ENCODE data around the gene APOL5.

The APOL5 gene

GRCh38 chr22:35708917-35709316 lies 8.8 kb upstream of the APOL5 start:
- H3K9me3 ChIP-seq (ENCODE audit: control insufficient read depth in 2 of 2, low read length in 2 of 2), result peaks cover 0 to 4% of the 10 kb centered on the region in 2 donors
- H3K27me3 ChIP-seq (ENCODE audit: control insufficient read depth in 1 of 2, insufficient read depth in 2 of 2, low read length in 2 of 2), result peaks cover 0 to 3% of the 10 kb centered on the region in 2 donors
- no peak overlapping the region for H3K9ac ChIP-seq (ENCODE audit: low read length in 2 of 2)
- no peaks in the 10 kb centered on the region for H3K36me3 ChIP-seq (ENCODE audit: control insufficient read depth in 2 of 2, insufficient read depth in 2 of 2, low read length in 2 of 2)
- H3K4me1 ChIP-seq (ENCODE audit: control insufficient read depth, insufficient read depth, low read length), result no peaks in the 10 kb centered on the region
- H3K4me3 ChIP-seq (ENCODE audit: low read length in 2 of 2), result no peak overlapping the region
- H3K27ac ChIP-seq (ENCODE audit: low read length), result no peak overlapping the region

GRCh38 chr22:35711336-35711735 lies 6.3 kb upstream of the APOL5 start:
- no peak overlapping the region for H3K4me3 ChIP-seq (ENCODE audit: low read length in 2 of 2)
- no peak overlapping the region for H3K27ac ChIP-seq (ENCODE audit: low read length)
- H3K9ac ChIP-seq (ENCODE audit: low read length in 2 of 2), result no peak overlapping the region
- H3K36me3 ChIP-seq (ENCODE audit: control insufficient read depth in 2 of 2, insufficient read depth in 2 of 2, low read length in 2 of 2), result no peaks in the 10 kb centered on the region
- peaks cover 0 to 4% of the 10 kb centered on the region in 2 donors for H3K9me3 ChIP-seq (ENCODE audit: control insufficient read depth in 2 of 2, low read length in 2 of 2)
- H3K27me3 ChIP-seq (ENCODE audit: control insufficient read depth in 1 of 2, insufficient read depth in 2 of 2, low read length in 2 of 2), result peaks cover 0 to 3% of the 10 kb centered on the region in 2 donors
- no peaks in the 10 kb centered on the region for H3K4me1 ChIP-seq (ENCODE audit: control insufficient read depth, insufficient read depth, low read length)

- Histone ChIP-seq H3K36me3 (ENCODE audit: control insufficient read depth in 2 of 2, insufficient read depth in 2 of 2, low read length in 2 of 2) (no peaks in the 10 kb centered on the region), H3K27me3 (ENCODE audit: control insufficient read depth in 1 of 2, insufficient read depth in 2 of 2, low read length in 2 of 2) (peaks cover 0 to 3% of the 10 kb centered on the region in 2 donors), H3K9me3 (ENCODE audit: control insufficient read depth in 2 of 2, low read length in 2 of 2) (peaks cover 0 to 4% of the 10 kb centered on the region in 2 donors), H3K4me1 (ENCODE audit: control insufficient read depth, insufficient read depth, low read length) (no peaks in the 10 kb centered on the region), H3K4me3 (ENCODE audit: low read length in 2 of 2) (no peak overlapping the region), H3K9ac (ENCODE audit: low read length in 2 of 2) (no peak overlapping the region), H3K27ac (ENCODE audit: low read length) (no peak overlapping the region)
Measured at GRCh38 chr22:35712672-35713071, 5.0 kb upstream of the APOL5 start.

GRCh38 chr22:35719212-35719875 lies 1.7 kb downstream of the APOL5 start:
- Histone ChIP-seq H3K36me3 (ENCODE audit: control insufficient read depth in 2 of 2, insufficient read depth in 2 of 2, low read length in 2 of 2) (no peaks in the 10 kb centered on the region), H3K9me3 (ENCODE audit: control insufficient read depth in 2 of 2, low read length in 2 of 2) (no peaks in the 10 kb centered on the region), H3K27me3 (ENCODE audit: control insufficient read depth in 1 of 2, insufficient read depth in 2 of 2, low read length in 2 of 2) (no peaks in the 10 kb centered on the region), H3K4me3 (ENCODE audit: low read length in 2 of 2) (no peak overlapping the region), H3K27ac (ENCODE audit: low read length) (no peak overlapping the region), H3K4me1 (ENCODE audit: control insufficient read depth, insufficient read depth, low read length) (no peaks in the 10 kb centered on the region), H3K9ac (ENCODE audit: low read length in 2 of 2) (no peak overlapping the region)

GRCh38 chr22:35721960-35722359 lies 4.3 kb downstream of the APOL5 start:
- H3K36me3 ChIP-seq (ENCODE audit: control insufficient read depth in 2 of 2, insufficient read depth in 2 of 2, low read length in 2 of 2), result no peaks in the 10 kb centered on the region
- H3K9ac ChIP-seq (ENCODE audit: low read length in 2 of 2), result no peak overlapping the region
- H3K27me3 ChIP-seq (ENCODE audit: control insufficient read depth in 1 of 2, insufficient read depth in 2 of 2, low read length in 2 of 2), result no peaks in the 10 kb centered on the region
- H3K4me1 ChIP-seq (ENCODE audit: control insufficient read depth, insufficient read depth, low read length), result no peaks in the 10 kb centered on the region
- H3K4me3 ChIP-seq (ENCODE audit: low read length in 2 of 2), result no peak overlapping the region
- H3K9me3 ChIP-seq (ENCODE audit: control insufficient read depth in 2 of 2, low read length in 2 of 2), result no peaks in the 10 kb centered on the region
- no peak overlapping the region for H3K27ac ChIP-seq (ENCODE audit: low read length)

GRCh38 chr22:35725521-35725920 lies 7.8 kb downstream of the APOL5 start:
- Histone ChIP-seq H3K9ac (ENCODE audit: low read length in 2 of 2) (no peak overlapping the region), H3K4me3 (ENCODE audit: low read length in 2 of 2) (no peak overlapping the region), H3K36me3 (ENCODE audit: control insufficient read depth in 2 of 2, insufficient read depth in 2 of 2, low read length in 2 of 2) (no peaks in the 10 kb centered on the region), H3K4me1 (ENCODE audit: control insufficient read depth, insufficient read depth, low read length) (no peaks in the 10 kb centered on the region), H3K27ac (ENCODE audit: low read length) (no peak overlapping the region), H3K27me3 (ENCODE audit: control insufficient read depth in 1 of 2, insufficient read depth in 2 of 2, low read length in 2 of 2) (no peaks in the 10 kb centered on the region), H3K9me3 (ENCODE audit: control insufficient read depth in 2 of 2, low read length in 2 of 2) (no peaks in the 10 kb centered on the region)

GRCh38 chr22:35726398-35726797 lies 8.7 kb downstream of the APOL5 start:
- no peaks in the 10 kb centered on the region for H3K9me3 ChIP-seq (ENCODE audit: control insufficient read depth in 2 of 2, low read length in 2 of 2)
- no peaks in the 10 kb centered on the region for H3K36me3 ChIP-seq (ENCODE audit: control insufficient read depth in 2 of 2, insufficient read depth in 2 of 2, low read length in 2 of 2)
- no peak overlapping the region for H3K27ac ChIP-seq (ENCODE audit: low read length)

GRCh38 chr22:35726933-35727332 lies 9.3 kb downstream of the APOL5 start:
- Histone ChIP-seq H3K36me3 (ENCODE audit: control insufficient read depth in 2 of 2, insufficient read depth in 2 of 2, low read length in 2 of 2) (no peaks in the 10 kb centered on the region), H3K4me3 (ENCODE audit: low read length in 2 of 2) (no peak overlapping the region), H3K9ac (ENCODE audit: low read length in 2 of 2) (no peak overlapping the region), H3K4me1 (ENCODE audit: control insufficient read depth, insufficient read depth, low read length) (no peaks in the 10 kb centered on the region), H3K9me3 (ENCODE audit: control insufficient read depth in 2 of 2, low read length in 2 of 2) (no peaks in the 10 kb centered on the region), H3K27me3 (ENCODE audit: control insufficient read depth in 1 of 2, insufficient read depth in 2 of 2, low read length in 2 of 2) (no peaks in the 10 kb centered on the region), H3K27ac (ENCODE audit: low read length) (no peak overlapping the region)

More at GRCh38 chr22:35726398-35726797, 8.7 kb downstream of the APOL5 start:
- H3K4me3 ChIP-seq (ENCODE audit: low read length in 2 of 2), result no peak overlapping the region
- no peaks in the 10 kb centered on the region for H3K4me1 ChIP-seq (ENCODE audit: control insufficient read depth, insufficient read depth, low read length)
- no peak overlapping the region for H3K9ac ChIP-seq (ENCODE audit: low read length in 2 of 2)
- no peaks in the 10 kb centered on the region for H3K27me3 ChIP-seq (ENCODE audit: control insufficient read depth in 1 of 2, insufficient read depth in 2 of 2, low read length in 2 of 2)

GRCh38 chr22:35727436-35727835 lies 9.8 kb downstream of the APOL5 start:
- Histone ChIP-seq H3K9me3 (ENCODE audit: control insufficient read depth in 2 of 2, low read length in 2 of 2) (no peaks in the 10 kb centered on the region), H3K27me3 (ENCODE audit: control insufficient read depth in 1 of 2, insufficient read depth in 2 of 2, low read length in 2 of 2) (no peaks in the 10 kb centered on the region), H3K4me1 (ENCODE audit: control insufficient read depth, insufficient read depth, low read length) (no peaks in the 10 kb centered on the region), H3K27ac (ENCODE audit: low read length) (no peak overlapping the region), H3K9ac (ENCODE audit: low read length in 2 of 2) (no peak overlapping the region), H3K36me3 (ENCODE audit: control insufficient read depth in 2 of 2, insufficient read depth in 2 of 2, low read length in 2 of 2) (no peaks in the 10 kb centered on the region), H3K4me3 (ENCODE audit: low read length in 2 of 2) (no peak overlapping the region)

- Histone ChIP-seq H3K9ac (ENCODE audit: low read length in 2 of 2) (no peak overlapping the region), H3K9me3 (ENCODE audit: control insufficient read depth in 2 of 2, low read length in 2 of 2) (no peaks in the 10 kb centered on the region), H3K36me3 (ENCODE audit: control insufficient read depth in 2 of 2, insufficient read depth in 2 of 2, low read length in 2 of 2) (no peaks in the 10 kb centered on the region), H3K27ac (ENCODE audit: low read length) (no peak overlapping the region), H3K4me1 (ENCODE audit: control insufficient read depth, insufficient read depth, low read length) (peaks cover 2% of the 10 kb centered on the region), H3K4me3 (ENCODE audit: low read length in 2 of 2) (no peak overlapping the region), H3K27me3 (ENCODE audit: control insufficient read depth in 1 of 2, insufficient read depth in 2 of 2, low read length in 2 of 2) (no peaks in the 10 kb centered on the region)
Measured at GRCh38 chr22:35728639-35729308, 11.1 kb downstream of the APOL5 start.

GRCh38 chr22:35729309-35729698 lies 11.6 kb downstream of the APOL5 start:
- Histone ChIP-seq H3K9ac (ENCODE audit: low read length in 2 of 2) (no peak overlapping the region), H3K36me3 (ENCODE audit: control insufficient read depth in 2 of 2, insufficient read depth in 2 of 2, low read length in 2 of 2) (no peaks in the 10 kb centered on the region), H3K27ac (ENCODE audit: low read length) (no peak overlapping the region), H3K4me1 (ENCODE audit: control insufficient read depth, insufficient read depth, low read length) (peaks cover 2% of the 10 kb centered on the region), H3K4me3 (ENCODE audit: low read length in 2 of 2) (no peak overlapping the region), H3K27me3 (ENCODE audit: control insufficient read depth in 1 of 2, insufficient read depth in 2 of 2, low read length in 2 of 2) (no peaks in the 10 kb centered on the region), H3K9me3 (ENCODE audit: control insufficient read depth in 2 of 2, low read length in 2 of 2) (no peaks in the 10 kb centered on the region)
